HG03565 (cell line): ENCODE results near the gene CADM2.
"Not testable (repeated sequence)": the region's sequence is repeated elsewhere in the genome, so short reads cannot be mapped to it uniquely, and the experiment has no call there.

Source experiments
- ATAC-seq: cut with Tn5 transposase; IDR thresholded peaks from one replicate; pipeline ENCODE4 v1.9.1; 2021; ENCODE audit warnings: mild to moderate bottlenecking, moderate library complexity; ENCODE audit not compliant: unreplicated experiment

CADM2 gene

GRCh38 chr3:85627932-85628331 is 669.1 kb downstream of the CADM2 start:
- no peak for ATAC-seq

GRCh38 chr3:85631070-85631469 is 672.3 kb downstream of the CADM2 start:
- ATAC-seq = no peak

GRCh38 chr3:85632921-85633320 is 674.1 kb downstream of the CADM2 start:
- no peak for ATAC-seq

- no peak for ATAC-seq
These were observed 693.6 kb downstream of the CADM2 start for GRCh38 chr3:85652360-85652759.

GRCh38 chr3:85660451-85660850 is 701.7 kb downstream of the CADM2 start:
- ATAC-seq = no peak

- ATAC-seq = no peak
These were observed 703.7 kb downstream of the CADM2 start for GRCh38 chr3:85662462-85662861.

GRCh38 chr3:85667744-85668143 is 709.0 kb downstream of the CADM2 start:
- ATAC-seq = no peak

- no peak for ATAC-seq
These were observed 711.9 kb downstream of the CADM2 start for GRCh38 chr3:85670634-85671205.

- no peak for ATAC-seq
These were observed 714.0 kb downstream of the CADM2 start for GRCh38 chr3:85672761-85673160.

GRCh38 chr3:85678713-85679112 is 719.9 kb downstream of the CADM2 start:
- no peak for ATAC-seq

GRCh38 chr3:85681906-85682305 is 723.1 kb downstream of the CADM2 start:
- ATAC-seq = no peak

- ATAC-seq = no peak
These were observed 732.4 kb downstream of the CADM2 start for GRCh38 chr3:85691196-85691595.

- no peak for ATAC-seq
These were observed 738.4 kb downstream of the CADM2 start for GRCh38 chr3:85697156-85697555.

- no peak for ATAC-seq
These were observed 747.3 kb downstream of the CADM2 start for GRCh38 chr3:85706130-85706529.

- not testable (repeated sequence) for ATAC-seq
These were observed 749.5 kb downstream of the CADM2 start for GRCh38 chr3:85708325-85708724.

GRCh38 chr3:85709346-85709892 is 750.6 kb downstream of the CADM2 start:
- ATAC-seq = no peak

GRCh38 chr3:85710490-85710889 is 751.7 kb downstream of the CADM2 start:
- no peak for ATAC-seq

- ATAC-seq = no peak
These were observed 762.8 kb downstream of the CADM2 start for GRCh38 chr3:85721409-85722145.

- no peak for ATAC-seq
These were observed 767.0 kb downstream of the CADM2 start for GRCh38 chr3:85725809-85726208.

GRCh38 chr3:85726241-85726640 is 767.5 kb downstream of the CADM2 start:
- no peak for ATAC-seq

- ATAC-seq = no peak
These were observed 779.1 kb downstream of the CADM2 start for GRCh38 chr3:85737846-85738245.

- no peak for ATAC-seq
These were observed 781.8 kb downstream of the CADM2 start for GRCh38 chr3:85740561-85740960.
